ENCODE results near the gene KY. TPM values are rescaled to one million over a fixed set of nuclear protein-coding genes. Genes with fewer than 3 reads are reported as not detected.

KY gene
- total RNA-seq, 2 experiments from 2014 or later = not detected

DNA sequence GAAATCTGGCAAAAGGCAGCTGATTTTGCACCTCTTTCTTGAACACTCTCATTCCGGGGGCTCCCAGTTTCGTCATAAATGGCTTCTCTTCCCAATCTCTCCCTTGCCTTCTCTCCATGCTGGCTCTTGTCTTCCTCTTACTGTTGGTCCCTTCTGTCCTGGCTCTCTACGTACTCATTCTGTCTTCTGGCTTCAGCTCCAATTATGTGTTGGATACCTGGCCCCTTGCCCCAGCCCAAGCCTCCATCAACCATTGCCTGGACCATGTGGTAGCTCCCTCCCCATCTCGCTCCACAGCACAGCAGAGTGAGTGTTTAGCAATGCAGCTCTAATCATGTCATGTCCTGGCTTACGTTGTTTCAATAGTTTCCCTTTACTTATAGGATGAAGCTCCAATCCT, 21.7 kb upstream of the KY start:
- Mint-ChIP-seq H3K27ac (no peak overlapping the region), H3K4me3 (no peak overlapping the region), H3K36me3 (ENCODE audit: low read depth) (peaks cover 2% of the 10 kb centered on the region), H3K9me3 (peaks cover 16% of the 10 kb centered on the region), H3K27me3 (peaks cover 2% of the 10 kb centered on the region), H3K4me1 (ENCODE audit: low read depth) (no peaks in the 10 kb centered on the region)
- Histone ChIP-seq H3K36me3 (ENCODE audit: insufficient read depth, low read length) (no peaks in the 10 kb centered on the region), H3K4me3 (ENCODE audit: low read length) (no peak overlapping the region), H3K27ac (ENCODE audit: low read depth in 1 of 2, low read length in 2 of 2) (no peak overlapping the region), H3K4me1 (ENCODE audit: insufficient read depth, low read length) (no peaks in the 10 kb centered on the region), H3K9me3 (ENCODE audit: control insufficient read depth in 1 of 2, insufficient read depth in 1 of 2, low read length in 2 of 2) (peaks cover 0 to 15% of the 10 kb centered on the region in 2 experiments), H3K27me3 (ENCODE audit: control insufficient read depth in 1 of 2, insufficient read depth in 2 of 2, low read length in 2 of 2) (peaks cover 0 to 2% of the 10 kb centered on the region in 2 experiments)
- POLR2A ChIA-PET = no interaction called here
- CTCF ChIA-PET = no interaction called here
- DNase-seq (no peak), ATAC-seq (ENCODE audit: poor library complexity) (no peak)
- no peak for TF ChIP-seq CTCF (IDR thresholded peaks at IDR 0.05)
- intact Hi-C loops (cut with DNase I, micrococcal nuclease) = no loop called here

- no peaks in the 10 kb centered on the region for H3K36me3 Mint-ChIP-seq (ENCODE audit: low read depth)
- Histone ChIP-seq H3K9me3 (ENCODE audit: control insufficient read depth in 1 of 2, insufficient read depth in 1 of 2, low read length in 2 of 2) (peaks cover 0 to 10% of the 10 kb centered on the region in 2 experiments), H3K27me3 (ENCODE audit: control insufficient read depth in 1 of 2, insufficient read depth in 2 of 2, low read length in 2 of 2) (no peaks in the 10 kb centered on the region), H3K4me3 (ENCODE audit: low read length) (no peak overlapping the region), H3K27ac (ENCODE audit: low read depth in 1 of 2, low read length in 2 of 2) (no peak overlapping the region), H3K36me3 (ENCODE audit: insufficient read depth, low read length) (no peaks in the 10 kb centered on the region), H3K4me1 (ENCODE audit: insufficient read depth, low read length) (no peaks in the 10 kb centered on the region)
- ATAC-seq (ENCODE audit: poor library complexity) (no peak), DNase-seq (no peak)
- no peaks in the 10 kb centered on the region for H3K4me1 Mint-ChIP-seq (ENCODE audit: low read depth)
- no peak overlapping the region for H3K4me3 Mint-ChIP-seq
- peaks cover 9% of the 10 kb centered on the region for H3K27me3 Mint-ChIP-seq
- intact Hi-C loops (cut with DNase I, micrococcal nuclease) = no loop called here
- ChIA-PET POLR2A (no interaction called here), CTCF (no interaction called here)
- no peak for TF ChIP-seq CTCF (IDR thresholded peaks at IDR 0.05)
- H3K9me3 Mint-ChIP-seq = no peaks in the 10 kb centered on the region
- no peak overlapping the region for H3K27ac Mint-ChIP-seq
Observed at GRCh38 chr3:134667956-134668355, 17.1 kb upstream of the KY start.

DNA sequence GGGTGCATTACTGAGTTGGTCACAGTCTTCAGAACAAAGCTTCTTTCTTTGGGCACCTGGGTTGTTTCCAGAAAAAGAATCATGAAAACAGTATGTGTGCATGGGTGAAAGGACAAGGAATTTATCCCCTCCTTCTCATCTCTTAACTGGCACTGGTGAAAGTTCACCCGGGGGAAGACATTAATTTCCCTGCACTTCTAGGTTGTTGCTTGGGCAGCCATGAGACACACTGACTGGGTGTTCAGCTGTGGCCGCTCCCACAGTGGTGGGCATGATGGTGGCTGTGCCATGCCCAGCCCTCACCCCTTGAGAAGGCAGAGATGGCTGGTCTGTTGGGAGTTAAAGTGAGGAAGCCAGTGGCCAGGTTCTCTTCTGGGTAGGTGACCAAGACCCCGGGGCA, 16.6 kb upstream of the KY start:
- no peaks in the 10 kb centered on the region for H3K4me1 ChIP-seq (ENCODE audit: insufficient read depth, low read length)
- H3K27me3 ChIP-seq (ENCODE audit: control insufficient read depth in 1 of 2, insufficient read depth in 2 of 2, low read length in 2 of 2) = no peaks in the 10 kb centered on the region
- H3K27me3 Mint-ChIP-seq = peaks cover 9% of the 10 kb centered on the region
- ChIA-PET CTCF (no interaction called here), POLR2A (no interaction called here)
- no peaks in the 10 kb centered on the region for H3K36me3 Mint-ChIP-seq (ENCODE audit: low read depth)
- H3K9me3 ChIP-seq (ENCODE audit: control insufficient read depth in 1 of 2, insufficient read depth in 1 of 2, low read length in 2 of 2) = peaks cover 0 to 7% of the 10 kb centered on the region in 2 experiments
- DNase-seq = no peak
- no peak overlapping the region for H3K4me3 ChIP-seq (ENCODE audit: low read length)
- H3K36me3 ChIP-seq (ENCODE audit: insufficient read depth, low read length) = no peaks in the 10 kb centered on the region
- no peak for ATAC-seq (ENCODE audit: poor library complexity)
- no peak overlapping the region for H3K27ac Mint-ChIP-seq
- TF ChIP-seq CTCF (IDR thresholded peaks at IDR 0.05) = no peak
- H3K27ac ChIP-seq (ENCODE audit: low read depth in 1 of 2, low read length in 2 of 2) = no peak overlapping the region
- intact Hi-C loops (cut with DNase I, micrococcal nuclease) = no loop called here
- H3K4me1 Mint-ChIP-seq (ENCODE audit: low read depth) = no peaks in the 10 kb centered on the region
- no peak overlapping the region for H3K4me3 Mint-ChIP-seq
- no peaks in the 10 kb centered on the region for H3K9me3 Mint-ChIP-seq

Data from CD4-positive, alpha-beta T cell (primary cell).